Stimulated activated naive B cell treated with anti-CD40 and anti-IgM and Interleukin-4, amounts not matched to agents 10 μg/mL and 1 μg/mL and 100 μg/mL, for 72 hours (primary cell): ENCODE data around the gene GPR3.
"Not testable (repeated sequence)": the region's sequence is repeated elsewhere in the genome, so short reads cannot be mapped to it uniquely, and the experiment has no call there.

Experiments
- ATAC-seq, 2 donors: fragments of 150-1000 bp; cut with Tn5 transposase; replicated peaks; 2 replicates each; pipeline ENCODE4 v1.10.0; 2021; ENCODE audit warnings: moderate library complexity in 1 of 2
- DNase-seq: peaks from one replicate; pipeline ENCODE4 v3.0.0; 2021
- H3K27ac Mint-ChIP-seq: one replicate; pipeline ENCODE4 v1.8.0; 2022; ENCODE audit warnings: mild to moderate bottlenecking, mixed read lengths
- H3K27me3 Mint-ChIP-seq, 2 donors: one replicate each; pipeline ENCODE4 v1.8.0; 2022; ENCODE audit warnings: mixed read lengths in 2 of 2
- H3K36me3 Mint-ChIP-seq, 2 donors: one replicate each; pipeline ENCODE4 v1.8.0; 2022; ENCODE audit warnings: mixed read lengths in 2 of 2, mild to moderate bottlenecking in 1 of 2
- H3K4me1 Mint-ChIP-seq, 2 donors: one replicate each; pipeline ENCODE4 v1.8.0; 2022; ENCODE audit warnings: mixed read lengths in 2 of 2, mild to moderate bottlenecking in 1 of 2
- H3K4me3 Mint-ChIP-seq, 2 donors: one replicate each; pipeline ENCODE4 v1.8.0; 2022; ENCODE audit warnings: mild to moderate bottlenecking in 2 of 2, mixed read lengths in 2 of 2, moderate library complexity in 1 of 2
- H3K9me3 Mint-ChIP-seq, 2 donors: one replicate each; pipeline ENCODE4 v1.8.0; 2022; ENCODE audit warnings: mixed read lengths in 2 of 2, mild to moderate bottlenecking in 1 of 2

The GPR3 gene

DNA sequence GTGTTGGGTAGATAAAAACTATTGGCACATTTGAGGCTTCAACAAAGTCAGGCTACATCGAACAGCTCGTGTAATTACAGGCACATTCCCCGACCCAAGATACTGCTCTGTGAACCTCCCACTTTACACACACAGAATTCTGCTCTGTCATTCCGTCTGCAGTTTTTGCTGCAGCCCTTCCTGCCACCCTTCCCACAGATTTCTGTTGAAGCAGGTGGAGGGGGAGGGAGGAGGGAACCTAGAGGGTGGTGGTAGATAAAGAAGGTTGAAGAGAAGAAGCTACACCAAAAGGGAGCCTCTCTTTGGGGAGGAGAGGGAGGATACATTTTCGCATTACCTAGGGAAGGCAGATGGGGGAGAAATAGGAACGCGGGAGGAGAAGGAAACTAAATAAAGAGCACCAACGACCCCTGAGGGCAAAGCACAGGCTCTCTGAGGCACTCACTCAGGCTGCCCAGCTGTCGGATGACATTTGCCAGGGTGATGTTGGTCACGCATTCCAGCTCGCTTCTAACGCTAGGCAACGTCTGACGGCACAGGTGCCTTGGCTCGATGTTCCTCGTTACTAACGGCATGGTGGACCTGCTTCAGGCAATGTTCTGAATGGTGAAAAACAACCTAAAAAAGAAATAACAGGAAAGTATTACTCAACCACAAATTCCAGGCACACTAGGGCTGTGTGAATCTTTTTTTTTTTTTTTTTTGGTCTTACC, 36.0 kb downstream of the GPR3 start:
- ATAC-seq (peak; percentile 79), DNase-seq (no peak)
- H3K27ac Mint-ChIP-seq: peak overlapping the region; percentile 95
- no peaks in the 10 kb centered on the region for H3K27me3 Mint-ChIP-seq
- no peaks in the 10 kb centered on the region for H3K9me3 Mint-ChIP-seq
- H3K4me3 Mint-ChIP-seq: peak overlapping the region; percentile 73 to 76
- H3K4me1 Mint-ChIP-seq: peaks cover 44 to 75% of the 10 kb centered on the region in 2 donors
- H3K36me3 Mint-ChIP-seq: peaks cover 10 to 36% of the 10 kb centered on the region in 2 donors

DNA sequence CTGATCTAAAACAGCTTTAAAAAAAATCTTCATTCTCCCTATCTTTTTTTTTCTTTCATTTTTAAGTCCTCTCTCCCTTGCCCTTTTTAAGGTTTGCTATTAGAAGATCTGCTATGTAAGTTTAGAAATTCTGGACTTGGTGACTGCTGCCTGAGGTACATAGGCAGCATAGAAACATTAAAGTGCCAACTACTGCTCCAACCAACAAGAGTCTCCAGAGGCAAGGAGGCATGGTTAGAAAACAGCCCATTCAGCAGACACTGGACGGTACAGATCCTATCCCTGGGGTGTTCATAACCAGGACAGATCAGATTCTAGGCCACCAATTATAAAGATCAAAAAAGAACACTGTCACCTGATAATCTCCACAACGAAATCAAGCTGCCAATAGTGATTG, 36.6 kb downstream of the GPR3 start:
- Mint-ChIP-seq H3K27me3 (no peaks in the 10 kb centered on the region), H3K4me1 (peaks cover 48 to 80% of the 10 kb centered on the region in 2 donors), H3K36me3 (peaks cover 10 to 41% of the 10 kb centered on the region in 2 donors), H3K27ac (peak overlapping the region; percentile 95), H3K9me3 (no peaks in the 10 kb centered on the region), H3K4me3 (peak overlapping the region; percentile 73 to 76)
- DNase-seq (no peak), ATAC-seq (no peak)

DNA sequence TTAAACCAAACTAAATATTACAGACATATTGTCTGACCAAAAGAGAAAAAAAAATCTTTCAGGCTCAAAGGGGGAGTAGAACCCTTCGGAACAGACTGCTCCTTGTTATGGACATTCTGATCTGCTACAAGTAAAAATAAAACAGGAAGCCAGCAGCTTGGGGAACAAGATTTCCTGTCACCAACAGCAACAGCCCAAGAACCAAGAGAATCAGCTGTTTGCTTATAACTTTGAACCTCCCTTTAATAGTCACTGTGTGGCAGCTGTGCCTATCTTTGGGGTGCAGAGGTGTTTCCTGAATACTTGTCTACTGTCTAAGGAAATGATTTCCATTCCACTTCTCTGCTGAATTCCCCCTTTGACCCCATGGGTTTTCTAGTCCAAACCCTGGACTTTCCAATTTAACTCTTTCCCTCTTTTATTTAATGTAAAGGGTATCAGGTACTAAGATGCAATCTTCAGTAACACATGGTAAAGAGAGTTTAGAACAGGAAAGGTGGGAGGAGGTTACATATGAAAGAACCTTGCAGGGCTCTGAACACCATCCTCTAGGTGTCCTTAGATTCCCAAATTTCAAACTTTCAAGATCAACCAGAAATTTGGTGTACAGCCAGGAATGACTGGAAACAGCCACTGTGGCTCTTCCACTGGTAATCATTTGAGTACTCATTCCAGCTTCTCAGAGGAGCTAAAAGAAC, 38.6 kb downstream of the GPR3 start:
- peak overlapping the region; percentile 81 for H3K27ac Mint-ChIP-seq
- H3K27me3 Mint-ChIP-seq: no peaks in the 10 kb centered on the region
- no peak for DNase-seq
- peak overlapping the region in 1 of 2 donors; percentile 47 for H3K4me3 Mint-ChIP-seq
- H3K36me3 Mint-ChIP-seq: peaks cover 2 to 36% of the 10 kb centered on the region in 2 donors
- H3K9me3 Mint-ChIP-seq: no peaks in the 10 kb centered on the region
- no peak for ATAC-seq
- H3K4me1 Mint-ChIP-seq: peaks cover 48 to 79% of the 10 kb centered on the region in 2 donors

DNA sequence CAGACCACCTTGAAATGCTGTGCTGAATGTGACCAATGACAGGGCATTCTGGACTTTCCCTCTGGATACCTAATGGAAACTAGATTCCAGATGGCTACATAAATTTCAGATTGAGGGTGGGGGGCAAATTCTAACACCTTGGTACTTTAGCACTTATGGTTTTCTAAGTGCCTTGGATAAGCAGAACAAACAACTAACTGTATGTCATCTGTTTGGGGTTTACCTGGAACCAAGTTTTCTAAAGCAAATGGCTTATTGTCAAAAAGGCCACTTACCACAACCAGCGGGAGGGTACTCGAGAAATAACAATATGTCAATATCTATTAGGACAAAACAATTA, 39.1 kb downstream of the GPR3 start:
- Mint-ChIP-seq H3K27ac (no peak overlapping the region), H3K9me3 (no peaks in the 10 kb centered on the region), H3K4me1 (peaks cover 50 to 79% of the 10 kb centered on the region in 2 donors), H3K27me3 (no peaks in the 10 kb centered on the region), H3K4me3 (no peak overlapping the region), H3K36me3 (peaks cover under 1 to 35% of the 10 kb centered on the region in 2 donors)
- no peak for ATAC-seq
- DNase-seq: no peak

DNA sequence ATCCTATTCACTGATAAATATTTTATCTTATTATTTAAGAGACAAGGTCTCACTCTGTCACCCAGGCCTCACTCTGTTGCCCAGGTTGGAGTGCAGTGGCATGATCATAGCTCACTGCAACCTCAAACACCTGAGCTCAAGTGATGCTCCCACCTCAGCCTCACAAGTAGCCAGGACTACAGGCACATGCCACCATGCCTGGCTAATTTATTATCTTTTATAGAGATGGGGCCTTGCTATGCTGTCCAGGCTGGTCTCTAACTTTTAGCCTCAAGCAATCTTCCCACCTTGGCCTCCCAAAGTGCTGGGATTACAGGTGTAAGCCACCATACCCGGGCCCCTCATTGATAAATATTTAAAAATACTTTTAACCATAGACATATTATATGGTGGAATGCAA, 40.3 kb downstream of the GPR3 start:
- H3K27ac Mint-ChIP-seq, DNase-seq, H3K4me3 Mint-ChIP-seq, ATAC-seq, H3K9me3 Mint-ChIP-seq, H3K27me3 Mint-ChIP-seq: not testable (repeated sequence)
- Mint-ChIP-seq H3K36me3 (peaks cover 2 to 27% of the 10 kb centered on the region in 2 donors), H3K4me1 (peaks cover 47 to 77% of the 10 kb centered on the region in 2 donors)

DNA sequence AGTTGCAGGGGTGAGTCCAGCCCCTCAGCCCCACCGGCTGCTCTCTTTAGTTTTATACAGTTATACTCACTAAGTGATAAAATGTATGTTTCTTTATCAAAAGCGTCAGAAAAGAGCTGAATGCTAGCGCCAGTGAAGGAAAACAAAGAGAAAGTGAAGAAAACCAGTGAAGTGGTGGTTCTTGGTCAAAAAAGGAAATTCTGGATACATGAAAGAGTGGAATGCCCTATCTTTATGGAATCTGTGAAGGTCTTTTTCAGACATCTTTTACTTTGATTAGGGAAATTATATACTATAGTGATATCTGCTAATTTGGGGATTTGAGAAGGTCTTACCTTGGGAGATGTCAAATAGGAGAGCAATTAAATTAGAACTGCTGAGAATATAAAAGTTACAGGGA, 41.3 kb downstream of the GPR3 start:
- DNase-seq (no peak), ATAC-seq (no peak)
- peaks cover 3 to 29% of the 10 kb centered on the region in 2 donors for H3K36me3 Mint-ChIP-seq
- peak overlapping the region; percentile 62 for H3K27ac Mint-ChIP-seq
- peaks cover 47 to 77% of the 10 kb centered on the region in 2 donors for H3K4me1 Mint-ChIP-seq
- H3K27me3 Mint-ChIP-seq: no peaks in the 10 kb centered on the region
- H3K4me3 Mint-ChIP-seq: no peak overlapping the region
- H3K9me3 Mint-ChIP-seq: no peaks in the 10 kb centered on the region

DNA sequence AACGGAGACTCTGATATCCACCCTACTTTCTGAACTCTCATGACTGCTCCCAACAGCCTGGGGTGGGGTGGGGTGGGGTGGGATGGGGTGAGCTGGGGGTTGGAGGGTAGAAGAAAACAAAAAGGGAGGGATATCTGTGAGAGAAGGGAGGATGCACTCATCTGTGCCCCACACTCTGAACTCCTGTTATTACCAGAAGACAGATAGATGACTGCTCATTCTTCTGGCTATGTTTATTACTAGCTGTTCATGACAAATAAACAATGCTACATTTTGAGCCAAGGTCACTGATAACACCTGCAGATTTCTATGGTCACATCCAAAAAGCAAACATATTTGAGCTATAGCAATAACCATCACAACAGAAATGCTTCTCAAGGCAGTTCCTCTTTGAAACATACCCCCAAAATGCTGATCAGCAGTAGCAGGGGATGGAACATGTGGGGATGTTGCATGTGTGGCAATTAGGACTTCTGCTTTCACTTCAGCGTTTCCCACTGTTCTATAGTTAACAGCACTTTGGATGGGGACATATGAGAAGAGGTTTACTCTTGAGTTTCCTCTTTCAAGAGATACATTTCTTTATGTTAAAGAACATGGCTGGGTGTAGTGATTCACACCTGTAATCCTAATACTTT, 43.3 kb downstream of the GPR3 start:
- Mint-ChIP-seq H3K27ac (peak overlapping the region; percentile 90), H3K27me3 (no peaks in the 10 kb centered on the region), H3K36me3 (peaks cover 12 to 36% of the 10 kb centered on the region in 2 donors), H3K4me3 (peak overlapping the region; percentile 32 to 54), H3K9me3 (no peaks in the 10 kb centered on the region), H3K4me1 (peaks cover 50 to 74% of the 10 kb centered on the region in 2 donors)
- peak; percentile 92 to 94 for ATAC-seq
- peak; percentile 40 for DNase-seq

DNA sequence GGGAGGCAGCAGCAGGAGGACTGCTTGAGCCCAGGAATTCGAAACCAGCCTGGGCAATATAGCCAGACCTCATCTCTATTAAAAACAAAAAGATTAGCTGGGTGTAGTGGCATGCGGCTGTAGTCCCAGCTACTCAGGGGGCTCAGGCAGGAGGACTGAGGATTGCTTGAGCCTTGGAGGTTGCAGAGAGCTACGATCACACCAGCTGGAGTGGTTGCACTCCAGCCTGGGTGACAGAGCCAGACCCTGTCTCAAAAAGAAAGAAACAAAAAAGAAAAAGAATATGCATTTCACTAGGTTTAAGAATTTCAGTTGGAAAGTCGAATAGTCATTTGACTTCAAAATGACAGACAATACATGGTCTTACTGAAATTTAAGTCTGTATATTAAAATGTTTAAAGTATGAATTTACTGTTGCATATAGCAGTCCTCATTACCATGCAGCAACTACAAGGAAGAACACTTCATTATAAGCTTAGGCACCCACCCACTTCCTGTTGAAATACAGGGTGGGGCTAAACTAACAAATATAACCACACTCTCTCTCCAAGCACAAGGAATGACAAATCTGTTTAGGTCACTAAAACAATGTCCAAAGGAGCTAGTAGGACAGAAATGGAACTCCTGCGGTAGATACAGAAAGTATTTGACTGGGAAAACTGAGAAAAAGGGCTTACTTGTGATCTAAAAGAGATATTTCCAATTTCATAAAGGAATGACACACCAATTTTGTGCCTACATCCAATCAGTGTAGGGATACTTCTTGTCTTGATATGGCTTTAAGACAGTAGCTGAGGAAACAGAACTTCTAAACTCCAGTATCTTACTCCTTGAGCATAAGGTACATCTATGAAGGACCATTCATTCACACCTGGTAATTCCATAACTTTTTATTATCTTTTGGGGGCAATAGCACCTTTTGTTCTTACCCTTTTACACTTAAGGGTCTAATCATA, 44.1 kb downstream of the GPR3 start:
- no peaks in the 10 kb centered on the region for H3K27me3 Mint-ChIP-seq
- peak overlapping the region; percentile 32 to 54 for H3K4me3 Mint-ChIP-seq
- peak overlapping the region; percentile 90 for H3K27ac Mint-ChIP-seq
- ATAC-seq (peak; percentile 6 to 22), DNase-seq (no peak)
- peaks cover 12 to 36% of the 10 kb centered on the region in 2 donors for H3K36me3 Mint-ChIP-seq
- peaks cover 47 to 66% of the 10 kb centered on the region in 2 donors for H3K4me1 Mint-ChIP-seq
- H3K9me3 Mint-ChIP-seq: no peaks in the 10 kb centered on the region

DNA sequence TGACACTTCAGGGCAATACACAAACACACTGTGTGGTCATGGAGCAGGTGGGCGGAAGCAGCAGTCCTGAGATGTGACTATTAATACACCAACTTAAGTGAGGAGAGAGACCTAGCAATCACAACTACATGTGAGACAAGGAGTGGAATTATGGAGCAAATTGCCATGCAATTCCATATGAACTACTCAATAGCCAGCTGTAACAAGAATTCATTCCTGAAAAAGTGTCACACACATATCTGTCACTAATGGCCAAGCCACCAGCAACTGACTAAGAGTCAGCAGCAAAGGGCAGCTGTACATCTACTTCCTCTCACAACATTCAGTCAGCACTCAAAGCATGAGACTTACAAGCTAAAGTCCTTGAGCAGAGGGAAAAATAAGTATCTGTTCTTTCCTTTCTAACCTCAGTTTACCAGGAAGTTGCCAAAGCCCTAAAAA, 46.2 kb downstream of the GPR3 start:
- Mint-ChIP-seq H3K27me3 (no peaks in the 10 kb centered on the region), H3K4me1 (peaks cover 40 to 56% of the 10 kb centered on the region in 2 donors), H3K36me3 (peaks cover 12 to 31% of the 10 kb centered on the region in 2 donors), H3K27ac (peak overlapping the region; percentile 53), H3K9me3 (no peaks in the 10 kb centered on the region), H3K4me3 (no peak overlapping the region)
- DNase-seq: no peak
- ATAC-seq: peak; percentile 40

DNA sequence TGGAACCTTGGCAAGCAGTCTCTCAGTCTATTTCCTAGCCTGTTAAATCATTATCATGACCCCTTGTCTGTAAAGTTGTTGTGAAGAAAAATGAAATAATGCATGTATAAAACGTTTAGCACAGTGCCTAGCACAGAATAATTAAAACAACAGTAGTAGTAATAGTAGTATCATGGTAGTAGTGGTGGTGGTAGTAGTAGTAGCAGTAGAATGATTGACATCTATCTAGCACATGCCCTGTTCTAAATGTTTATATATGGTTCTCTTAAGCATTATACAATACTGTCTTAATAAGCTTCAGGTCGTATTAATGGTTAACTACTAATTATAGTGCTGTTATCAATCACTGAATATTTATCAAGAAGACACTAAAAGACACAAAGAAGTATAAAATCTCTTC, 46.7 kb downstream of the GPR3 start:
- DNase-seq: no peak
- Mint-ChIP-seq H3K4me1 (peaks cover 37 to 56% of the 10 kb centered on the region in 2 donors), H3K27ac (peak overlapping the region; percentile 57), H3K9me3 (no peaks in the 10 kb centered on the region), H3K27me3 (no peaks in the 10 kb centered on the region), H3K4me3 (no peak overlapping the region), H3K36me3 (peaks cover 16 to 28% of the 10 kb centered on the region in 2 donors)
- no peak for ATAC-seq

DNA sequence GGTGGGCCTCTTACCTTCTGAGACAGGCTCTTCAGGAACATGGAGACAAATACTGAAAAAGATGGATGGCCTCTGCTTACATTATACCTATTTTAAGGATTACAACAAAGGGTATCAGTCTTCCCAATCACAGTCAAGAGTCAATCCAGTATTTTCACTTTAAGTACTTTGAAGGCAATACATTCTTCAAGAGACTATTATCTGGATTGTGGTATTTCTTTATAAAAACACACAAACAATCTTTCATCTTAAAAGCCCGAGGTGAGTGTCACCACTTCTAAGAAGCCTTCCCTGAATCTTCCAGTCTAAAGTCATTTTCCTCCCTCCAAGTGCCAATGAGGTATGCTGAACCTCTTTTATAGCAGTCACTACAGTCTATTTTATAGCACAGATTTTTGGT, 52.2 kb downstream of the GPR3 start:
- DNase-seq: no peak
- Mint-ChIP-seq H3K4me3 (no peak overlapping the region), H3K36me3 (peaks cover 26 to 28% of the 10 kb centered on the region in 2 donors), H3K9me3 (peaks cover 0 to 4% of the 10 kb centered on the region in 2 donors), H3K4me1 (peaks cover 31 to 57% of the 10 kb centered on the region in 2 donors), H3K27ac (peak overlapping the region; percentile 91), H3K27me3 (no peaks in the 10 kb centered on the region)
- no peak for ATAC-seq
